ENCODE data around the gene CEP104. TPM values are rescaled to one million over a fixed set of nuclear protein-coding genes. Genes with fewer than 3 reads are reported as not detected.

CEP104 gene
- total RNA-seq, 4 donors from 2014 or later, result 26.0 to 41.6 (median 30.8) TPM

DNA sequence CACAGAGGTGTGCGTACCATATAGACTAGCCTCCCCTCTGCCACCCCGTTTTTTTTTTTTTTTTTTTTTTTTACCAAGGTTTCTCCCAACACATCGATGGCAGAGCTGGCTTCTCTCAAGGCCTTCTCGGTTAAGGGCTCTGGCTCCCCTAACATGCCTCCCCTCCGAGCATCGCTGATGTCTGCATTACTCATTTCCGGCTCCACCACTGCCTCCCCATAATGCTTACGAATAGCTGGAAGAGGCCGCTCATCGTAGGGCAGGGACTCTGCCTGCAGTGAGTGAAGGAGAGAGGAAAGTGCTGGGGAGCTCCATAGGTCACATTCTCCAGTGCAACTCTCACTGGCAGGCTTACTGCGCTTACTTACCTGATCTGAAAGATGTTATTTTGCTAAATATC is 20.6 kb downstream of the CEP104 start:
- intact Hi-C loops (cut with DNase I), result no loop called here
- H3K27me3 ChIP-seq, result no peaks in the 10 kb centered on the region
- TF ChIP-seq, protein P1, sequence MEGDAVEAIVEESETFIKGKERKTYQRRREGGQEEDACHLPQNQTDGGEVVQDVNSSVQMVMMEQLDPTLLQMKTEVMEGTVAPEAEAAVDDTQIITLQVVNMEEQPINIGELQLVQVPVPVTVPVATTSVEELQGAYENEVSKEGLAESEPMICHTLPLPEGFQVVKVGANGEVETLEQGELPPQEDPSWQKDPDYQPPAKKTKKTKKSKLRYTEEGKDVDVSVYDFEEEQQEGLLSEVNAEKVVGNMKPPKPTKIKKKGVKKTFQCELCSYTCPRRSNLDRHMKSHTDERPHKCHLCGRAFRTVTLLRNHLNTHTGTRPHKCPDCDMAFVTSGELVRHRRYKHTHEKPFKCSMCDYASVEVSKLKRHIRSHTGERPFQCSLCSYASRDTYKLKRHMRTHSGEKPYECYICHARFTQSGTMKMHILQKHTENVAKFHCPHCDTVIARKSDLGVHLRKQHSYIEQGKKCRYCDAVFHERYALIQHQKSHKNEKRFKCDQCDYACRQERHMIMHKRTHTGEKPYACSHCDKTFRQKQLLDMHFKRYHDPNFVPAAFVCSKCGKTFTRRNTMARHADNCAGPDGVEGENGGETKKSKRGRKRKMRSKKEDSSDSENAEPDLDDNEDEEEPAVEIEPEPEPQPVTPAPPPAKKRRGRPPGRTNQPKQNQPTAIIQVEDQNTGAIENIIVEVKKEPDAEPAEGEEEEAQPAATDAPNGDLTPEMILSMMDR (IDR thresholded peaks at IDR 0.05), result no peak
- no peak for TF ChIP-seq POLR2A (IDR thresholded peaks at IDR 0.05)
- H3K9me3 ChIP-seq, result no peaks in the 10 kb centered on the region
- H3K4me3 ChIP-seq (replicated peaks in 1 of 3), result no peak overlapping the region
- H3K27ac ChIP-seq, result no peak overlapping the region
- no peaks in the 10 kb centered on the region for H3K4me1 ChIP-seq
- peaks cover 37 to 60% of the 10 kb centered on the region in 2 donors for H3K36me3 ChIP-seq
- WGBS, 2 donors, result 96 to 97% methylated on average over 11 of the region's 11 CpGs
- no peak for DNase-seq

DNA sequence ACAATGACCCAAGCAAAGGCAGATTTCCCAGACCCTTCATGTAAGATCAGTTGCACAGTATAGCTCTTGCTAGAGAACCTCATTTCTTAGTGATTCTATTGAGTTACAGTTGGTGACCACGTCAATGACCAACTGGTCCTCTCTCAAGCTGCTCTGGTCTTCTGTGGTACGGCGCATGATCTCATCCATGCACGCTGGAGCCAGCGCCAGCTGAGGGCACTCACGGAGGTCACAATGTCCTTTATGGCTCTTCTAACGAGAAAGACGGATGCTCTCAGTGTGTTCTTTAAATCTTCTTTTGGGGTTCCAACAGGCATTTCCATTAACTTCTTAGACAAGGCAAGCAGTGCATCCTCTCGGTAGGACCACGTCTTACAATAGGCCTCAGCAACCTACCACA is 22.3 kb downstream of the CEP104 start:
- Histone ChIP-seq H3K9me3 (no peaks in the 10 kb centered on the region), H3K27ac (no peak overlapping the region), H3K4me1 (no peaks in the 10 kb centered on the region), H3K36me3 (peaks cover 30 to 61% of the 10 kb centered on the region in 2 donors), H3K4me3 (replicated peaks in 1 of 3) (no peak overlapping the region), H3K27me3 (no peaks in the 10 kb centered on the region)
- TF ChIP-seq, protein P1 (IDR thresholded peaks at IDR 0.05), result no peak
- no peak for TF ChIP-seq POLR2A (IDR thresholded peaks at IDR 0.05)
- 93 to 98% methylated on average over 10 of the region's 10 CpGs for WGBS, 2 donors
- intact Hi-C loops (cut with DNase I), result no loop called here
- no peak for DNase-seq

DNA sequence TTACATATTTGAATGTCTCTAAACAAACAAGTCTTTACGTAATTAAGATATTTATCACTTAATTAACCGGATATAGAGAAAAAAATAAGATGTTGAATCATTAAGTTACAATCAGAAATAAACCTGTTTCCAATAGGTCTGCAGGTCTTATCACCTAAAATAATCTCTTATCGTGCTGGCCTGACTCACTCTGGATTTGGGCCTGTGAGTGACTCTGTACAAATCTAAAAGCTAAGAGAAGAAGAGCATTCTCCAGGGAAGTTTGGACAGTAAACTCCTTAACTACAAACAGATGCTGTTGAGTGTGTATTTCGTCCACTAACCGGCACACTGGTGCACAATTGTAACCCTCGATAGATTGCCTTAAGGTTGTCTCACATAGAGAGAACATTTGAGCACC is 25.3 kb downstream of the CEP104 start:
- intact Hi-C loops (cut with DNase I), result no loop called here
- Histone ChIP-seq H3K9me3 (no peaks in the 10 kb centered on the region), H3K4me1 (no peaks in the 10 kb centered on the region), H3K27me3 (no peaks in the 10 kb centered on the region), H3K4me3 (replicated peaks in 1 of 3) (no peak overlapping the region), H3K36me3 (peaks cover 42 to 64% of the 10 kb centered on the region in 2 donors), H3K27ac (no peak overlapping the region)
- 77 to 78% methylated on average over 6 of the region's 6 CpGs for WGBS, 2 donors
- DNase-seq, result no peak
- TF ChIP-seq POLR2A (IDR thresholded peaks at IDR 0.05), result no peak
- TF ChIP-seq, protein P1 (IDR thresholded peaks at IDR 0.05), result no peak

DNA sequence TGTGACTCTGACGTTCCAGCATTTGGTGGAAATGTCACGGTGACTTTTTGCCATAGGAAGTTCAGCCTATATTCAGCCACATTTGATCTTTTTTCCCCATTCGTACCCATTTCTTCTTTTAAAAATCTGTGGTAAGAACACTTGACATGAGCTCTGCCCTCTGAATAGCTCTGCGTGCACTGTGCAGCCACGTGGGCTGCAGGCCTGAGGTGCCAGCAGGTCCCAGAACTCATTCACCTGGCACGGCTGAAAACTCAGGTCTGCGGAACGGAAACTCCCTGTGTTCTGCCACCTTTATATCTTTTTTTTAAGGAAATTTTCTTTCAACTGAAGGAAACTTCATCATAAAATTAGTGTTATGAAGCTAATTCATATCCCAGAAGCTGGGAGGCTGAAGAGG is 28.6 kb downstream of the CEP104 start:
- H3K27me3 ChIP-seq, result no peaks in the 10 kb centered on the region
- H3K4me3 ChIP-seq (replicated peaks in 1 of 3), result no peak overlapping the region
- H3K9me3 ChIP-seq, result no peaks in the 10 kb centered on the region
- no peak overlapping the region for H3K27ac ChIP-seq
- no peak for DNase-seq
- 90 to 94% methylated on average over 8 of the region's 8 CpGs for WGBS, 2 donors
- H3K36me3 ChIP-seq, result peaks cover 42 to 67% of the 10 kb centered on the region in 2 donors
- TF ChIP-seq, protein P1 (IDR thresholded peaks at IDR 0.05), result no peak
- no peak for TF ChIP-seq POLR2A (IDR thresholded peaks at IDR 0.05)
- H3K4me1 ChIP-seq, result no peaks in the 10 kb centered on the region
- intact Hi-C loops (cut with DNase I), result no loop called here

DNA sequence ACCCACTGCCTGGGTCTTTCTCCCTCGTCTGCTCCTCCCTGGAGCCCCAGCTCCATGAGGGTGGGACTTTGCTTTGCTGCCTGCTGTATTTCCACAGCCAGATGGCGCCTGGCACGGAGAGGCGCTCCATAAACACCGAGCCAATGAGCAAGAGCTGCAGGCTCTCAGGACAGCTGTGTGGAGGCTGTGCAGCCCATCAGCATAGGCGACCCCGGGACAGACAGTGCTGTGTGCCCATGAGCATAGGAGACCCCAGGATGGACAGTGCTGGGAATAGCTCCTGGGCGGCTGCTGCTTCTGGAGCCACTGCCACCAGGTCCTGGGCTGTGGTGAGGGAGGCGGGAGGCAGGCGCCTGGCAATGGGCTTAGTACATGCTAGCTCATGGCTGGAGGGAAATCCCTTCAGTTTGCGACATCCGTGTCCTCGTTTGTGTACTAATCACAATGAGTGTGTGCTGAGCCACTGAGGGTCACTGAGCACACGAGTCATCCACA is 29.2 kb downstream of the CEP104 start:
- Histone ChIP-seq H3K9me3 (no peaks in the 10 kb centered on the region), H3K27ac (no peak overlapping the region), H3K4me3 (replicated peaks in 1 of 3) (no peak overlapping the region), H3K36me3 (peaks cover 42 to 70% of the 10 kb centered on the region in 2 donors), H3K4me1 (no peaks in the 10 kb centered on the region), H3K27me3 (no peaks in the 10 kb centered on the region)
- intact Hi-C loops (cut with DNase I), result no loop called here
- TF ChIP-seq, protein P1 (IDR thresholded peaks at IDR 0.05), result no peak
- TF ChIP-seq POLR2A (IDR thresholded peaks at IDR 0.05), result no peak
- WGBS, 2 donors, result 93 to 99% methylated on average over 6 to 14 of the region's 14 CpGs
- DNase-seq, result no peak
